ENCODE data around the gene HOXA3. TPM values are rescaled to one million over a fixed set of nuclear protein-coding genes. Genes with fewer than 3 reads are reported as not detected.

HOXA3 gene
- total RNA-seq, 4 donors from 2014 or later, result 3.4 to 3.9 (median 3.6) TPM

DNA sequence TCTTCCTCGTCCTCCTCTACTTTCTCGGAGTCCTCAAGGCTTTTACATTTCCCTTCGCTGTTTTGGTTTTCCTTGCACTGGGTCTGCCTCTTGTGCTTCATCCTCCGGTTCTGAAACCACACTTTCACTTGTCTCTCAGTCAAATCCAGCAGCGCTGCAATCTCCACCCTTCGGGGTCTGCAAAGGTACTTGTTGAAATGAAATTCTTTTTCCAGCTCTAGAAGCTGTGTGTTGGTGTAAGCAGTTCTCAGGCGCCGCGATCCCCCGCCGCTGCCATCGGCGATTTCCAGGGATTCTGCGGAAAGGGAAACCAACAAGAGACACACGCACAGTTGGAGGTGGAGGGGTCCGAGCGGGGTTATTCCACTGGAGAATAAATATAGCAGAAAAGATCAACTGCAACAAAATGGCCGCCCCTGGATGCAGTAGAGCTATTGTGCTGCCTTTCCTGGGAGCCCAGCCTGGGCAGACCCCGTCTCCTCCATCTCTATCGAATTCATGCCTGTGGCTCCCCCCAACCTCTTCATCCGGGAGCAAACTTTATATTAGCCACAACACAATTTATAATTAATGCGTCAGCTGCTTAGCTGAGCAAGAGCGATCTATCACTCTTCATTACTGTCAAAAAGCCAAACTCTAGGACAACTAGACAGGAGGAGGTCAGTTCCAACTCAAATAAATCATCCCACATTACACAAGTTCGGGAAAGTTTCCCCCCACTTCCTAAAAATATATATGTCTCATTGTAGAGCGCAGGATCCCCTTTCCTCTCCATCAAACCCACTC, 51.0 kb downstream of the HOXA3 start:
- no peak for TF ChIP-seq CTCF (IDR thresholded peaks at IDR 0.05; ENCODE audit: low read depth)

DNA sequence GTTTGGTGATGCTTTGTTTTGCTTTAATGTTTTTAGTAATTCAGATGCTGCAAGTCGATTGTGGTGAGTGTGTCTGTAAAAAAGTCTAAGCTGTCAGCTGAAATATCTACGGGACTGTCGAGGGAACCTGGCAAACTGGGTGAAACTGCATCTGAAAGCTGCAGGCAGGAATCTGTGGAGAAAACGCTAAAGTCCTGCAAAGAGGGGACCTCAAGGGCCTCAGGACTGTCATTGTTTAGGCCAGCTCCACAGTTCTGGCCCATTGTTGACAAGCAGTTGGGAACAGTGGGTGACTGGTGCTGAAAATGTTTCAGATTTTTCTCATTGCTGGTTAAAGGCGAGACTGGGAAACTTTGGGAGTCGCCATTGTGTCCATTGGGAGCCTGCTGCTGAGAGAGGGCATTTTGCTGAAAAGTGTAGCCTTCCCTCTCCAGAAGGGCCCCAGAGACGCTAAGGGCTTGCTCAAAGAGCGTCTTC, 51.7 kb downstream of the HOXA3 start:
- no peak for TF ChIP-seq CTCF (IDR thresholded peaks at IDR 0.05; ENCODE audit: low read depth)

- TF ChIP-seq CTCF (IDR thresholded peaks at IDR 0.05; ENCODE audit: low read depth), result no peak
These were observed 52.7 kb downstream of the HOXA3 start for GRCh38 chr7:27099453-27100370.

DNA sequence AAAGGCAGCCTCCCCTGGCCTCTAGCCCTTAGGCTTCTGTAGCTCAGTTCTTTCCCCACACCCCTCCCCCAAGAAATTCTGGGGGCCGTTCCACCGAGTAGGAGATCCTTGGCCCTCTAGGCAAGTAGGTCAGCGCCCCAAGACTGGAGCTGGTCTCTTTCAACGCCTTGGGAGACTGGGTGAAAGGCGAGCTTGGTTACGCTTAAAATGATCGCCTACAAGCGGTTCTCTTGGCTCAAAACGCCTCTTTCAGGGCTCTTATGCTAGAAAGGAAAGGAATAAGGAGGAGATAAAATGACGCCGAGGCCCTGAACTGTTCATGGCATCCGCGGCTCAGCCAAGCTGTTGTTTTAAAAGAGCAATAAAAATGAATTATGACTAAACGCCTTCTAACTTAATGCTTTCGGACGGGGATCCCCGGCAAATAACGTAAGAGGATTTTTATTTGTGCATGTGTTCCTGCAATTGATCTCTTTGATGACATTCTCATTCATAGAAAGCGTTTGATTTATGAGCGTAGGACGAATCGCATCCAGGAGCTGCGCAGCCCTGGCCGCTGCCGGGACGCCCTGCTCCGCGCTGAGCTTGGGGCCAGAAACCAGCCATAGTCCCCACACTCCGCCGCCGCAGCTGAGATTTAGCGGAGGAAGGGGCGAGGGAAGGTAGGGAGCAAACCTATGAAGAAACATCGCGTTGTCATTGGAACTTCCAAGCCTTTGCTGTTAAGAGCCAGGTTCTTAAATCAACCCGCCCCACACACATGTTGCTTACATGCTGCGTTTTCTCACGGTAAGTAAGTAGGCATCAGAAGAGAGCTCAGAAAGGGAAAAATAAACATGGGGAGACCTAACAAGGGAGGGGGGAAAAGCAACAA, 53.6 kb downstream of the HOXA3 start:
- no peak for TF ChIP-seq CTCF (IDR thresholded peaks at IDR 0.05; ENCODE audit: low read depth)

- no peak for TF ChIP-seq CTCF (IDR thresholded peaks at IDR 0.05; ENCODE audit: low read depth)
These were observed 54.5 kb downstream of the HOXA3 start for GRCh38 chr7:27097686-27098577.

DNA sequence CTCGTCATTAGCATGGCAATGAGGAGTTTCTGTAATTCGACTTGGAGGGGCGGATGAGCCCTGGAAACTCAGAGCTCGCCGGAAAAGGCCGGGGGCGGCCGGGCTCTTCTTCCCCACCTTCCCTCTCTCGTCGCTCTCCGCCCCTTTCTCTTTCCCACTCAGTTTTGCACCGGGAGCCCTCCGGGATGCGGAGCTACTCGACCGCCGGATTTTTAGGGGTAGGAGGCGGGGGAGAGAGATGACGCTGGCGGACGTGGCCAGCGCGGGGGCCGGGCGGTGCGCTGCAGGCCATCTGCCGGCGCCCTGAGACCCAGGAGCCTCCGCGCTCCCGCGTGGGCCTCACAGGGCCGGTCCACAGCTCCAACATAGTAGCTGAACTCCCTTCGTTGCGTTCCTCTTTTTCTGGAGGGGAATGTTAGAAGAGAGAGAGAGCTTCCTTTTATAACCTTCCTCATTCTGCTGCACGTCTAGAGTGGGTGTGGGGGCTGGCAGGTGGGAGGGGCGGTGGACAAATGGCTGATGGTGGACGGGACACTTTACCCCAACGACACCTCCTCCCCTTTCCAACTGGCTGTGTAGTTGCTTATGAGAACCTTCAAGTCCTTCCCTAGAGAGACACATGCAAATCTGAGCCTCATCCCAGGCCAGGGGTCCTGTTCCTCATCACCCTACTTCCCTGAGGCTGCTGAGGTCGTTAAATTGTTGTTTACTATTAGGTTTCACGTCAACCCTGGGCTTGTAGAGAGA, 55.4 kb downstream of the HOXA3 start:
- TF ChIP-seq CTCF (IDR thresholded peaks at IDR 0.05; ENCODE audit: low read depth), result no peak

All from subcutaneous adipose tissue (tissue), 4 donors.